Smooth muscle cell (in vitro differentiated cells): ENCODE measurements around the gene DCUN1D3. TPM values are rescaled to one million over a fixed set of nuclear protein-coding genes. Genes with fewer than 3 reads are reported as not detected.
"Not testable (repeated sequence)": the region's sequence is repeated elsewhere in the genome, so short reads cannot be mapped to it uniquely, and the experiment has no call there.

ENCODE experiments used
- DNase-seq: peaks from one replicate; lab custom pipeline; 2025; ENCODE audit not compliant: unreplicated experiment; lab: John Stamatoyannopoulos, UW
- H2AFZ ChIP-seq: fragments of 200-600 bp; sonication (generic); 2 replicates; pipeline ENCODE4 v1.6.0; 2016; ENCODE audit warnings: antibody characterized with exemption, low read depth, mild to moderate bottlenecking
- H3F3A ChIP-seq: fragments of 200-600 bp; sonication (generic); 2 replicates; pipeline ENCODE4 v1.6.0; 2017; ENCODE audit warnings: antibody characterized with exemption, low read depth
- H3K27ac ChIP-seq: fragments of 200-600 bp; sonication (generic); 2 replicates; pipeline ENCODE4 v1.5.1; 2016; ENCODE audit warnings: low read depth, mild to moderate bottlenecking
- H3K27me3 ChIP-seq: fragments of 200-600 bp; sonication (generic); 2 replicates; pipeline ENCODE4 v1.6.1; 2016; ENCODE audit warnings: low read depth, mild to moderate bottlenecking
- H3K36me3 ChIP-seq: fragments of 200-600 bp; sonication (generic); 2 replicates; pipeline ENCODE4 v1.5.1; 2016; ENCODE audit warnings: low read depth
- H3K4me1 ChIP-seq: fragments of 200-600 bp; sonication (generic); 2 replicates; pipeline ENCODE4 v1.5.1; 2016; ENCODE audit warnings: low read depth
- H3K4me2 ChIP-seq: fragments of 200-600 bp; sonication (generic); 2 replicates; pipeline ENCODE4 v1.6.0; 2016; ENCODE audit warnings: mild to moderate bottlenecking
- H3K4me3 ChIP-seq: fragments of 200-600 bp; sonication (generic); 2 replicates; pipeline ENCODE4 v1.5.1; 2016; ENCODE audit warnings: mild to moderate bottlenecking
- H3K79me2 ChIP-seq: fragments of 200-600 bp; sonication (generic); 2 replicates; pipeline ENCODE4 v1.6.0; 2016; ENCODE audit warnings: low read depth, mild to moderate bottlenecking
- H3K9ac ChIP-seq: fragments of 200-600 bp; sonication (generic); 2 replicates; pipeline ENCODE4 v1.6.0; 2016; ENCODE audit warnings: low read depth
- H3K9me3 ChIP-seq: fragments of 200-600 bp; sonication (generic); replicated peaks from 2 replicates; pipeline ENCODE4 v1.5.1; 2016; ENCODE audit warnings: low read depth
- H4K20me1 ChIP-seq: fragments of 200-600 bp; sonication (generic); 2 replicates; pipeline ENCODE4 v1.6.0; 2016; ENCODE audit warnings: low read depth
- CTCF ChIP-seq: fragments of 200-600 bp; sonication (generic); IDR thresholded peaks from 2 replicates; pipeline ENCODE4 v1.5.1; 2017; ENCODE audit warnings: borderline replicate concordance, mild to moderate bottlenecking, antibody characterized with exemption; ENCODE audit not compliant: insufficient read depth, poor library complexity, severe bottlenecking
- WGBS: methylation state at CpG from one replicate; pipeline ENCODE4 v1.1.7; 2016; ENCODE audit warnings: low lambda C conversion rate; 5-methylcytosine and 5-hydroxymethylcytosine counted together
- polyA plus RNA-seq: library from polyadenylated mRNA; unstranded; fragments of >200 nt; fragmentation: Nextera tagmentation; extraction: Ambion mirVana; gene quantifications from 2 replicates; pipeline ENCODE4 v1.2.1, GENCODE V29; 2016
- small RNA-seq: library from RNA; depleted of rRNA; stranded (forward); fragments of <200 nt; gene quantifications from one replicate; pipeline ENCODE3, GENCODE V24; 2014
- total RNA-seq: library from RNA; depleted of rRNA; stranded (reverse); fragments of >200 nt; gene quantifications from 2 replicates; pipeline ENCODE4 v1.2.3, GENCODE V29; 2014

The DCUN1D3 gene
- total and polyA plus RNA-seq, 2 experiments from 2014 or later: 12.6 to 37.8 TPM

GRCh38 chr16:20807862-20808261 is 92.3 kb downstream of the DCUN1D3 start:
- H3K27ac ChIP-seq: no peak overlapping the region
- H3K36me3 ChIP-seq: no peaks in the 10 kb centered on the region
- TF ChIP-seq CTCF: no peak
- no peak overlapping the region for H3K4me2 ChIP-seq
- no peaks in the 10 kb centered on the region for H3K79me2 ChIP-seq
- no peak for DNase-seq
- 94% methylated on average over 11 of the region's 11 CpGs for WGBS
- no peak overlapping the region for H3K4me3 ChIP-seq
- H3K9ac ChIP-seq: no peak overlapping the region
- no peaks in the 10 kb centered on the region for H3K4me1 ChIP-seq
- H3F3A ChIP-seq: no peaks in the 10 kb centered on the region
- H4K20me1 ChIP-seq: no peaks in the 10 kb centered on the region
- H2AFZ ChIP-seq: no peak overlapping the region
- H3K27me3 ChIP-seq: no peaks in the 10 kb centered on the region
- H3K9me3 ChIP-seq: no peaks in the 10 kb centered on the region

- no peaks in the 10 kb centered on the region for H3K9me3 ChIP-seq
- H4K20me1 ChIP-seq: no peaks in the 10 kb centered on the region
- H3K4me1 ChIP-seq: no peaks in the 10 kb centered on the region
- H3K9ac ChIP-seq: peak within 1 kb of the TSS; percentile 37
- no peaks in the 10 kb centered on the region for H3K36me3 ChIP-seq
- TF ChIP-seq CTCF: peak; percentile 41
- peak within 1 kb of the TSS; percentile 83 for H2AFZ ChIP-seq
- no peaks in the 10 kb centered on the region for H3K27me3 ChIP-seq
- no peaks in the 10 kb centered on the region for H3K79me2 ChIP-seq
- peak within 1 kb of the TSS; percentile 65 for H3K27ac ChIP-seq
- peak within 1 kb of the TSS; percentile 71 for H3K4me3 ChIP-seq
- H3K4me2 ChIP-seq: peak within 1 kb of the TSS; percentile 91
- 2% methylated on average over 74 of the region's 74 CpGs for WGBS
- H3F3A ChIP-seq: no peaks in the 10 kb centered on the region
- peak; percentile 86 for DNase-seq
Measured at GRCh38 chr16:20806168-20807050, 93.7 kb downstream of the DCUN1D3 start, which contains the start of the genes ERI2 and REXO5. Gene ERI2 (minus strand): TSS chr16:20806472. CDS start chr16:20806430, 42 bp downstream. Gene REXO5 (plus strand): TSS chr16:20806527. CDS start chr16:20806954, 427 bp downstream.

GRCh38 chr16:20805684-20806167 is 94.4 kb downstream of the DCUN1D3 start:
- not testable (repeated sequence) for H3K79me2 ChIP-seq, H3K4me1 ChIP-seq, H4K20me1 ChIP-seq, H3K9me3 ChIP-seq, H3K27ac ChIP-seq, H3K27me3 ChIP-seq, DNase-seq, H3K36me3 ChIP-seq, H3F3A ChIP-seq
- Histone ChIP-seq H3K4me2 (peak overlapping the region; percentile 91), H3K4me3 (peak overlapping the region; percentile 71), H3K9ac (peak overlapping the region; percentile 37), H2AFZ (peak overlapping the region; percentile 83)
- 28% methylated on average over 12 of the region's 12 CpGs for WGBS

Small RNA genes lying within 50 kb of the gene (small RNA-seq; reads per million reads assigned to genes)
- not detected for gene RF00618

Other genes starting within 250 kb of the DCUN1D3 start
- 0.13 TPM in 1 of 2 replicates, not detected in the other for gene ACSM1, start 202.7 kb downstream of the DCUN1D3 start, total RNA-seq
- gene ACSM1, start 202.7 kb downstream of the DCUN1D3 start, polyA plus RNA-seq: not detected in 2 replicates
- gene THUMPD1, start 158.5 kb downstream of the DCUN1D3 start, total RNA-seq: 60.3 and 62.5 TPM in 2 replicates
- gene THUMPD1, start 158.5 kb downstream of the DCUN1D3 start, polyA plus RNA-seq: 20.3 and 30.8 TPM in 2 replicates
- 1.3 and 4.3 TPM in 2 replicates for gene ACSM3, start 136.3 kb downstream of the DCUN1D3 start, total RNA-seq
- gene ACSM3, start 136.3 kb downstream of the DCUN1D3 start, polyA plus RNA-seq: 0.97 and 2.3 TPM in 2 replicates
- gene ERI2, start 93.9 kb downstream of the DCUN1D3 start, total RNA-seq: 12.9 and 14.8 TPM in 2 replicates
- gene ERI2, start 93.9 kb downstream of the DCUN1D3 start, polyA plus RNA-seq: 7.5 and 7.6 TPM in 2 replicates
- 1.9 and 8.6 TPM in 2 replicates for gene REXO5, start 93.8 kb downstream of the DCUN1D3 start, total RNA-seq
- 3.2 and 4.6 TPM in 2 replicates for gene REXO5, start 93.8 kb downstream of the DCUN1D3 start, polyA plus RNA-seq
- 10.2 and 18.6 TPM in 2 replicates for gene LYRM1, start 413 bp upstream of the DCUN1D3 start, total RNA-seq
- 11.7 and 15.3 TPM in 2 replicates for gene LYRM1, start 413 bp upstream of the DCUN1D3 start, polyA plus RNA-seq